Measurements from ENCODE around the gene RNF8. TPM values are rescaled to one million over a fixed set of nuclear protein-coding genes. Genes with fewer than 3 reads are reported as not detected.

The RNF8 gene
- total RNA-seq, 2 donors from 2014 or later, result 12.7 to 42.4 TPM

GRCh38 chr6:37366910-37367309 lies 13.1 kb downstream of the RNF8 start:
- no peak overlapping the region for H3K4me3 ChIP-seq
- no peaks in the 10 kb centered on the region for H3K27me3 ChIP-seq (replicated peaks; ENCODE audit: insufficient read depth)
- H3K4me1 ChIP-seq (replicated peaks), result no peaks in the 10 kb centered on the region
- DNase-seq (ENCODE audit: low spot score), result no peak
- no peaks in the 10 kb centered on the region for H3K36me3 ChIP-seq
- intact Hi-C loops (cut with DNase I), result loop anchor here (10.0 kb wide), 2 partner anchors 198 to 328 kb away; partner anchors contain the start of gene MDGA1
- H3K27ac ChIP-seq, result no peak overlapping the region
- 74% methylated on average over 3 of the region's 3 CpGs for WGBS
- no peaks in the 10 kb centered on the region for H3K9me3 ChIP-seq
- TF ChIP-seq POLR2AphosphoS5 (IDR thresholded peaks at IDR 0.05), result no peak
- TF ChIP-seq POLR2A (IDR thresholded peaks at IDR 0.05), result no peak
- TF ChIP-seq CTCF (IDR thresholded peaks at IDR 0.05), result no peak

GRCh38 chr6:37368961-37369320 lies 15.2 kb downstream of the RNF8 start:
- DNase-seq (ENCODE audit: low spot score), result no peak
- Histone ChIP-seq H3K4me3 (no peak overlapping the region), H3K4me1 (replicated peaks) (no peaks in the 10 kb centered on the region), H3K27me3 (replicated peaks; ENCODE audit: insufficient read depth) (no peaks in the 10 kb centered on the region), H3K9me3 (no peaks in the 10 kb centered on the region), H3K27ac (no peak overlapping the region), H3K36me3 (no peaks in the 10 kb centered on the region)
- 86% methylated on average over 1 of the region's 1 CpG for WGBS
- intact Hi-C loops (cut with DNase I), result loop anchor here (10.0 kb wide), 2 partner anchors 196 to 326 kb away; partner anchors contain the start of gene MDGA1
- TF ChIP-seq POLR2A (IDR thresholded peaks at IDR 0.05) (no peak), POLR2AphosphoS5 (IDR thresholded peaks at IDR 0.05) (no peak), CTCF (IDR thresholded peaks at IDR 0.05) (no peak)

- Histone ChIP-seq H3K4me3 (no peak overlapping the region), H3K4me1 (replicated peaks) (no peaks in the 10 kb centered on the region), H3K36me3 (no peaks in the 10 kb centered on the region), H3K27ac (no peak overlapping the region), H3K9me3 (no peaks in the 10 kb centered on the region), H3K27me3 (replicated peaks; ENCODE audit: insufficient read depth) (no peaks in the 10 kb centered on the region)
- WGBS, result 17% methylated on average over 1 of the region's 1 CpG
- TF ChIP-seq POLR2AphosphoS5 (IDR thresholded peaks at IDR 0.05) (no peak), POLR2A (IDR thresholded peaks at IDR 0.05) (no peak), CTCF (IDR thresholded peaks at IDR 0.05) (no peak)
- intact Hi-C loops (cut with DNase I), result loop anchor here (10.0 kb wide), 2 partner anchors 195 to 325 kb away; partner anchors contain the start of gene MDGA1
- no peak for DNase-seq (ENCODE audit: low spot score)
Measured at GRCh38 chr6:37369321-37370201, 15.8 kb downstream of the RNF8 start.

GRCh38 chr6:37371154-37372083 lies 17.6 kb downstream of the RNF8 start:
- no peak for DNase-seq (ENCODE audit: low spot score)
- Histone ChIP-seq H3K9me3 (no peaks in the 10 kb centered on the region), H3K27me3 (replicated peaks; ENCODE audit: insufficient read depth) (no peaks in the 10 kb centered on the region), H3K4me3 (no peak overlapping the region), H3K36me3 (no peaks in the 10 kb centered on the region), H3K4me1 (replicated peaks) (no peaks in the 10 kb centered on the region), H3K27ac (no peak overlapping the region)
- intact Hi-C loops (cut with DNase I), result no loop called here
- WGBS, result 77% methylated on average over 4 of the region's 4 CpGs
- TF ChIP-seq CTCF (IDR thresholded peaks at IDR 0.05), result no peak
- no peak for TF ChIP-seq POLR2AphosphoS5 (IDR thresholded peaks at IDR 0.05)
- TF ChIP-seq POLR2A (IDR thresholded peaks at IDR 0.05), result no peak

Measured in prostate gland (tissue), 2 donors.